ENCODE measurements around the gene HEATR5A.

HEATR5A gene

DNA sequence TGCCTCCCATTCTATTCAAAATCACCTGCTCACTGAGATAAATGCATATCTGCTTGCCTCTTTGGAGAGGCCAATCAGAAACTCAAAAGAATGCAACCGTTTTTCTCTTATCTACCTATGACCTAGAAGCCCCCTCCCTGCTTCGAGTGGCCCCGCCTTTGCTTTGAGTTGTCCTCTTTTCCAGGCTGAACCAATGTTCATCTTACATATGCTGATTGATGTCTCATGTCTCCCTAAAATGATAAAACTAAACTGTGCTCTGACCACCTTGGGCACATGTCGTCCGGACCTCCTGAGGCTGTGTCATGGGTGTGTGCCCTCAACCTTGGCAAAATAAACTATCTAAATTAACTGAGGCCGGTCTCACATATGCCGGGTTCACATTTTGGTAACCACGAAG is 148.7 kb downstream of the HEATR5A start:
- TF ChIP-seq, protein P1, sequence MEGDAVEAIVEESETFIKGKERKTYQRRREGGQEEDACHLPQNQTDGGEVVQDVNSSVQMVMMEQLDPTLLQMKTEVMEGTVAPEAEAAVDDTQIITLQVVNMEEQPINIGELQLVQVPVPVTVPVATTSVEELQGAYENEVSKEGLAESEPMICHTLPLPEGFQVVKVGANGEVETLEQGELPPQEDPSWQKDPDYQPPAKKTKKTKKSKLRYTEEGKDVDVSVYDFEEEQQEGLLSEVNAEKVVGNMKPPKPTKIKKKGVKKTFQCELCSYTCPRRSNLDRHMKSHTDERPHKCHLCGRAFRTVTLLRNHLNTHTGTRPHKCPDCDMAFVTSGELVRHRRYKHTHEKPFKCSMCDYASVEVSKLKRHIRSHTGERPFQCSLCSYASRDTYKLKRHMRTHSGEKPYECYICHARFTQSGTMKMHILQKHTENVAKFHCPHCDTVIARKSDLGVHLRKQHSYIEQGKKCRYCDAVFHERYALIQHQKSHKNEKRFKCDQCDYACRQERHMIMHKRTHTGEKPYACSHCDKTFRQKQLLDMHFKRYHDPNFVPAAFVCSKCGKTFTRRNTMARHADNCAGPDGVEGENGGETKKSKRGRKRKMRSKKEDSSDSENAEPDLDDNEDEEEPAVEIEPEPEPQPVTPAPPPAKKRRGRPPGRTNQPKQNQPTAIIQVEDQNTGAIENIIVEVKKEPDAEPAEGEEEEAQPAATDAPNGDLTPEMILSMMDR (conservative IDR thresholded peaks at IDR 0.05) = no peak
- H3K27ac ChIP-seq = no peak overlapping the region

DNA sequence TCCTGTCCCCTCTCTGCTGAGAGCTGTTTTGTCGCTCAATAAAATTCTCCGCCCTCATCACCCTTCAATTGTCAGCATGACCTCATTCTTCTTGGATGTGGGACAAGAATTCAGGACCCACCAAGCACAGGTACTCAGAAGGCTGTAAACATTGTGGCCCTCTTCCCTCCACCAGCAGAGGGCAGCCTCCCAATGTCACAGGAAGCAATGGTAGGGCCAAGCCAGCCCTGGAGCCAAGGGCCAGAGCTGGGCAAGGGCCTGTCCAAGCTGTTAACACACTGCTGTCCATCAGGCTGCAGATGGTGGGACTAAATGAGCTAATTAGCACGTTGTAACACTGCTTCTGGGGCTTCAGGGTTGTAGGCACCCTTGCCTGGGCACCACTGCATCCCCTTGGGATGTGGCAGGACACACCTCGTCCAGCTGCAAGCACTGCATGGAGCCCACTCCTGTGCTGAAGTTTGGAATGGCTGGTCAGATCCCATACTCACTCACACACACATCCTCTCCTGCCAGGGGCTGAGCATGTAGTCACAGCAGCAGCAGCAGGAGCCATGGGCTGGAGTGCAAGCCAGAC is 150.1 kb downstream of the HEATR5A start:
- no peak overlapping the region for H3K27ac ChIP-seq
- TF ChIP-seq, protein P1 (conservative IDR thresholded peaks at IDR 0.05) = no peak

DNA sequence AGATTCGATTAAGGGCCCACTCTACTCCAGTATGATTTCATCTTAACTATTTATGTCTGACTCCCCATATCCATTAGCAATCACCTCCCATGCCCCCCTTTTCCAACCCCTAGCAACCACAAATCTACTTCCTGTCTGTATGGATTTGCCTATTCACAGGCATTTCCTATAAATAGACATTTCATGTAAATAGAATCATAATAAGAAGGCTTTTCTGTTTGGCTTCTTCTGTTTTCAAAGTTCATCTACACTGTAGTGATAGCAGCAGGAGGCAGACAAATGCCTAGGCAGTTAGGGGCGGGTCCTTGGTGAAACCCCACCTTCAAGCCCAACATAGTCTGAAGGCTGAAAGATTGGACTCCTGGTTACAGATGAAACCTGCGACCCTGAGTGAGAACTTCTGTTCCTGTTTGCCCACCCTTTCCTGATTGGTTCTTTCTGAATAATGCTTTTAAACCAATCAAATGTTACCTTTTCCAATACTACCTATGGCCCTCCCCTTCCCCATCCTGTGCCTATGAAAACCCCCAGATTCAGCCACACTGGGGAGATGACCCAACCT is 150.6 kb downstream of the HEATR5A start:
- H3K27ac ChIP-seq = no peak overlapping the region

DNA sequence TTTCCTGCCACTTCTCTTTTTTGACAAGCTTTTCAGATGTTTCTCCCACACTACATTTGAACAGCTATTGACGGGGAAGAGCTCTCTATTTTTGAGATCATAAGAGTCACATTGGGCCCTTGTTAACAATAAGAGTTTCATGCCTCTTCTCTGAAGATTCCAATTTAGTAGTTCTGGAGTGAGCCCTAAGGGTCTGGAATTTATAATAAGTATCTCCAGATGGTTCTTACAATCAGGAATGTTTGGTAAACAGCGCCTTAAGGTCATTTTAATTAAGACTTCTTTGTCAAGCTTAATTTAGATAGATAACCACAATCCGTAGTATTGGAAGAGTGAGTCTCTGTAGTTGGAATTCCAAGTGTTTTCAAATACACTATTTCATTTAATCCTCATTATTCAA is 152.1 kb downstream of the HEATR5A start:
- TF ChIP-seq, protein P1 (conservative IDR thresholded peaks at IDR 0.05) = no peak
- no peak overlapping the region for H3K27ac ChIP-seq

More for the DNA sequence above, 150.6 kb downstream of the HEATR5A start:
- TF ChIP-seq, protein P1 (conservative IDR thresholded peaks at IDR 0.05) = no peak

DNA sequence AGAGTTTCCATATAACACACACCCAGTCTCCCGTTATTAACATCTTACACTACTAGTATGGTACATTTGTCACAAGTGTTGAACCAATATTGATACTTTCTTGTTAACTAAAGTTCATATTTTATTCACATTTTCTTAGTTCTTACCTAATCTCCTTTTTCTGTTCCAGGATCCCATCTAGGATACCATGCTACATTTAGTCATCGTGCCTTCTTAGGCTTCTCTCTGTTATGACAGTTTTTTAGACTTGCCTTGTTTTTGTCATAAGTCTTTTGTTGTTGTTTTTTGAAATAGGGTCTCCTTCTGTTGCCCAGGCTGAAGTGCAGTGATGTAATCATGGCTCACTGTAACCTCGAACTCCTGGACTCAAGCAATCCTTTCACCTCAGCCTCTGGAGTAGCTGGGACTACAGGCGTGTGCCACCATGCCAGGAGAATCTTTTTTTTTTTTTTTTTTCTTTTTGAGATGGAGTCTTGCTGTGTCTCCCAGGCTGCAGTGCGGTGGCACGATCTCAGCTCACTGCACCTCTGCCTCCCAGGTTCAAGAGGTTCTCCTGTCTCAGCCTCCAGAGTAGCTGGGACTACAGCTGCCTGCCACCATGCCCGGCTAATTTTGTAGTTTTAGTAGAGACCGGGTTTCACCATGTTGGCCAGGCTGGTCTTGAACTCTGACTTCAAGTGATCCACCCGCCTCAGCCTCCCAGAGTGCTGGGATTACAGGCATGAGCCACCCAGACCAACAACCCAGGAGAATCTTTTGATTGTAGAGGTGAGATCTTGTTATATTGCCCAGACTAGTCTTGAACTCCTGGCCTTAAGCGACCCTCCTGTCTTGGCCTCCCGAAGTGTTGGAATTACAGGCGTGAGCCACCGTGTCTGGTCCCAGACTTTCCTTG is 153.7 kb downstream of the HEATR5A start:
- H3K27ac ChIP-seq = no peak overlapping the region
- TF ChIP-seq, protein P1 (conservative IDR thresholded peaks at IDR 0.05) = no peak

DNA sequence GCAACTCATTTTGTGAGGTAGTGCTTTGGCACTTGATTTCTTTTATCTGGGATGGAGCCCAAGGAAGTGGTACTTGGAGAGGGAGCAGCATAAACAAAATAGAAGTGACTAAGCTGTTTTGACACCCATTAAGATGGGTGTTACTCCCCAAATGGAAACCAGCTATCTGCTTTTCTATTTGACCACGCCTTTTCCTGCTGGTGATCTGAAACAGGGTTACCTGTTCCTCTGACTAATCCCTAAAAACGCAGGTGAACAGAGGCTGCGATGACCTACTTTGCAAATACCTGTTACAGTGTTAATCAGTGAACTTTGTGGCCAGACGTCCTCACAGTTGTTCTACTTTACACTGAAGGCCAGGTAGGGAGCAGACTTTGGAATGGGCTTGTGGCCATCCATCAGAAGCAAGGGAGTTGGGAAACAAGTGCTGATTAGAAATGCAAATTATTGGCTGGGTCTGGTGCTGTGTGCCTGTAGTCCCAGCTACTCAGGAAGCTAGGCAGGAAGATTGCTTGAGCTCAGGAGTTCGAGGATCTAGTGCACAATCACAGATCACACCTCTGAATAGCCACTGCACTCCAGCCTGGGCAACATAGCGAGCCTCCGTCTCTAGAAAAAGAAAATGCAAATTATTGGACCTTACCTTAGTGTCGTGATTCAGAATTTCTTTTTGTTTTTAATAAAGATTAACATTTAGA is 154.5 kb downstream of the HEATR5A start:
- TF ChIP-seq, protein P1 (conservative IDR thresholded peaks at IDR 0.05) = no peak
- no peak overlapping the region for H3K27ac ChIP-seq

All from VCaP (cell line).